H9 (cell line): Measurements from ENCODE around the gene MTMR3. TPM values are rescaled to one million over a fixed set of nuclear protein-coding genes. Genes with fewer than 3 reads are reported as not detected.

ENCODE experiments used
- DNase-seq: peaks from one replicate; pipeline ENCODE4 v3.0.0-alpha.2; 2017
- H2AFZ ChIP-seq: one replicate; pipeline ENCODE4 v1.6.1; 2013; ENCODE audit warnings: mild to moderate bottlenecking, low read length, control low read depth, moderate library complexity
- H2AK5ac ChIP-seq: 2 replicates; pipeline ENCODE4 v1.6.1; 2013; ENCODE audit warnings: low read length, control low read depth, mixed read lengths; ENCODE audit not compliant: insufficient read length
- H2BK120ac ChIP-seq: one replicate; pipeline ENCODE4 v1.6.1; 2013; ENCODE audit warnings: low read depth, mild to moderate bottlenecking, low read length, control low read depth, inconsistent platforms; ENCODE audit not compliant: poor library complexity, severe bottlenecking
- H2BK12ac ChIP-seq: 2 replicates; pipeline ENCODE4 v1.6.1; 2013; ENCODE audit warnings: low read length, control low read depth, mixed read lengths, low read depth; ENCODE audit not compliant: insufficient read length
- H2BK15ac ChIP-seq: 2 replicates; pipeline ENCODE4 v1.6.1; 2013; ENCODE audit warnings: low read depth, low read length, control low read depth
- H2BK20ac ChIP-seq: one replicate; pipeline ENCODE4 v1.6.1; 2013; ENCODE audit warnings: low read depth, mild to moderate bottlenecking, low read length, control low read depth, inconsistent platforms; ENCODE audit not compliant: poor library complexity, severe bottlenecking
- H2BK5ac ChIP-seq: 2 replicates; pipeline ENCODE4 v1.6.1; 2013; ENCODE audit warnings: low read length, control low read depth, mixed read lengths; ENCODE audit not compliant: insufficient read length
- H3K14ac ChIP-seq: 2 replicates; pipeline ENCODE4 v1.6.1; 2013; ENCODE audit warnings: low read length, control low read depth; ENCODE audit not compliant: insufficient read depth
- H3K18ac ChIP-seq: 2 replicates; pipeline ENCODE4 v1.6.1; 2013; ENCODE audit warnings: low read depth, mild to moderate bottlenecking, mixed read lengths, low read length, control low read depth; ENCODE audit not compliant: insufficient read length
- H3K23ac ChIP-seq: 2 replicates; pipeline ENCODE4 v1.6.1; 2013; ENCODE audit warnings: low read length, control low read depth, mixed read lengths, low read depth; ENCODE audit not compliant: insufficient read length
- H3K23me2 ChIP-seq: 2 replicates; pipeline ENCODE4 v1.6.1; 2013; ENCODE audit warnings: low read depth, mild to moderate bottlenecking, mixed read lengths, low read length, control low read depth; ENCODE audit not compliant: insufficient read length, poor library complexity, severe bottlenecking
- H3K27ac ChIP-seq: 2 replicates; pipeline ENCODE4 v1.5.1; 2013; ENCODE audit warnings: low read length, control low read depth, mixed read lengths, low read depth; ENCODE audit not compliant: insufficient read length
- H3K27me3 ChIP-seq: 2 replicates; pipeline ENCODE4 v1.6.1; 2013; ENCODE audit warnings: low read length, control low read depth, inconsistent platforms; ENCODE audit not compliant: insufficient read depth
- H3K4ac ChIP-seq: 2 replicates; pipeline ENCODE4 v1.6.1; 2013; ENCODE audit warnings: low read depth, mild to moderate bottlenecking, control low read depth, inconsistent platforms, low read length, moderate library complexity
- H3K4me1 ChIP-seq: 2 replicates; pipeline ENCODE4 v1.6.1; 2013; ENCODE audit warnings: low read length, control low read depth, inconsistent platforms; ENCODE audit not compliant: insufficient read depth
- H3K4me2 ChIP-seq: 2 replicates; pipeline ENCODE4 v1.6.1; 2013; ENCODE audit warnings: low read length, control low read depth, mixed read lengths; ENCODE audit not compliant: insufficient read length, insufficient read depth
- H3K56ac ChIP-seq: 2 replicates; pipeline ENCODE4 v1.6.1; 2013; ENCODE audit warnings: low read depth, mild to moderate bottlenecking, mixed read lengths, low read length, control low read depth; ENCODE audit not compliant: insufficient read length
- H3K79me1 ChIP-seq: 2 replicates; pipeline ENCODE4 v1.6.1; 2013; ENCODE audit warnings: low read depth, mild to moderate bottlenecking, moderate library complexity, low read length, control low read depth, inconsistent platforms; ENCODE audit not compliant: insufficient read depth, poor library complexity, severe bottlenecking
- H3K79me2 ChIP-seq: 2 replicates; pipeline ENCODE4 v1.6.1; 2013; ENCODE audit warnings: low read length, control low read depth, inconsistent platforms; ENCODE audit not compliant: insufficient read depth
- H3K9ac ChIP-seq: 2 replicates; pipeline ENCODE4 v1.6.1; 2013; ENCODE audit warnings: low read length, control low read depth, mixed read lengths; ENCODE audit not compliant: insufficient read length; ENCODE audit errors: extremely low read depth
- H3K9me3 ChIP-seq: one replicate; pipeline ENCODE4 v1.6.1; 2013; ENCODE audit warnings: low read depth, low read length, inconsistent platforms; ENCODE audit not compliant: control insufficient read depth
- H3T11ph ChIP-seq: one replicate; pipeline ENCODE4 v1.6.1; 2013; ENCODE audit warnings: mild to moderate bottlenecking, low read length, control low read depth, inconsistent platforms
- H4K20me1 ChIP-seq: one replicate; pipeline ENCODE4 v1.6.1; 2013; ENCODE audit not compliant: control insufficient read depth, insufficient read length, insufficient read depth
- H4K5ac ChIP-seq: 2 replicates; pipeline ENCODE4 v1.6.1; 2013; ENCODE audit warnings: low read depth, mild to moderate bottlenecking, mixed read lengths, low read length, control low read depth; ENCODE audit not compliant: insufficient read length
- H4K8ac ChIP-seq: replicated peaks from 2 replicates; pipeline ENCODE4 v1.6.1; 2013; ENCODE audit warnings: low read length, control low read depth, mixed read lengths, low read depth; ENCODE audit not compliant: insufficient read length
- H4K91ac ChIP-seq: 2 replicates; pipeline ENCODE4 v1.6.1; 2013; ENCODE audit warnings: low read depth, mild to moderate bottlenecking, moderate library complexity, mixed read lengths, low read length, control low read depth; ENCODE audit not compliant: insufficient read length
- H3K27ac Mint-ChIP-seq, 3 experiments: 2 replicates in 2 of 3; 3 replicates in 1 of 3; pipeline ENCODE4 v1.8.0; 2020 to 2021; ENCODE audit warnings: mixed read lengths in 3 of 3, mild to moderate bottlenecking in 1 of 3, moderate library complexity in 1 of 3
- H3K27me3 Mint-ChIP-seq: 2 replicates; pipeline ENCODE4 v1.8.0; 2021; ENCODE audit warnings: low read depth, mild to moderate bottlenecking, moderate library complexity, mixed read lengths
- H3K36me3 Mint-ChIP-seq, 3 experiments: 2 replicates in 2 of 3; 3 replicates in 1 of 3; pipeline ENCODE4 v1.8.0; 2020 to 2021; ENCODE audit warnings: low read depth in 3 of 3, mixed read lengths in 3 of 3; ENCODE audit not compliant: insufficient read depth in 1 of 3
- H3K4me1 Mint-ChIP-seq, 2 experiments: 2 replicates each; pipeline ENCODE4 v1.8.0; 2020; ENCODE audit warnings: mixed read lengths in 2 of 2
- H3K4me3 Mint-ChIP-seq, 2 experiments: 2 replicates in 1 of 2; 3 replicates in 1 of 2; pipeline ENCODE4 v1.8.0; 2020 to 2021; ENCODE audit warnings: mild to moderate bottlenecking in 2 of 2, mixed read lengths in 2 of 2, moderate library complexity in 1 of 2
- H3K9me3 Mint-ChIP-seq, 2 experiments: 2 replicates in 1 of 2; 3 replicates in 1 of 2; pipeline ENCODE4 v1.8.0; 2020; ENCODE audit warnings: mild to moderate bottlenecking in 2 of 2, mixed read lengths in 2 of 2, moderate library complexity in 1 of 2
- WGBS: extraction: QIAGEN DNeasy Blood & Tissue Kit; methylation state at CpG from one replicate; pipeline ENCODE4 v1.1.7; 2013; ENCODE audit warnings: missing lambda C conversion rate, low lambda C conversion rate, mixed read lengths; ENCODE audit not compliant: insufficient read length; ENCODE audit errors: extremely low coverage; 5-methylcytosine and 5-hydroxymethylcytosine counted together
- total RNA-seq: library from RNA; stranded (reverse); gene quantifications from 2 replicates; pipeline ENCODE4 v1.2.1, GENCODE V29; 2021
- TF ChIP-seq, protein P1 (sequence below): fragments of 200-600 bp; sonication (generic); conservative IDR thresholded peaks from 3 replicates; pipeline ENCODE4 v1.8.0; 2021; ENCODE audit warnings: antibody characterized with exemption, mild to moderate bottlenecking

Gene MTMR3
- total RNA-seq, 1 experiment from 2014 or later = 19.8 TPM

DNA sequence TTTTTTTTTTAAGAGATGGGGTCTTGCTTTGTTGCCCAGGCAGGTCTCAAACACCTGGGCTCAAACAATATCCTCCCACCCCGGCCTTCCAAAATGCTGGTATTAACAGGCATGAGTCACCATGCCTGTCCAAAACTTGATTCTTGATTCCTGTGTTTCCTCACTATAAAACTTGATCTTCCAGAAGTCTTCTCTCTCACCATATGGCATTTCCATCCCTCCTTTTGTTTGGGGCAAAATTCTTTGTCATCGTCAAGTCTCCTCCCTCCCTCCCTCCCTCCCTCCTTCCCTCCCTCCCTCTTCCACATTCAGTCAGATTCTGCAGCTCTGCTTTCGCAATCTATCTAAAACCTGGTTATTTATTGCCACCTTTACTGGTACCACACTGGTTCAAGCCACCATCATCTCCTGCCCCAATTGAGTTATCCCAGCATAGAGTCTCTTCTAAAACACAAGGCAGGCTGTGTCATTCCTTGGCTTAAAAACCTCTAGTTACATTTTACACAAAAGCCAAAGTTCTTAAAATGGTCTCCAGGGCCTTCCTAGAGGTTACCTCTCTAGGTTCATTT, 132.3 kb downstream of the MTMR3 start:
- no peak overlapping the region for H2BK20ac ChIP-seq
- no peak overlapping the region for H3K27ac ChIP-seq

More for the DNA sequence above, 132.3 kb downstream of the MTMR3 start:
- no peaks in the 10 kb centered on the region for H3K23me2 ChIP-seq
- no peaks in the 10 kb centered on the region for H3K79me2 ChIP-seq
- no peak overlapping the region for H3T11ph ChIP-seq
- no peaks in the 10 kb centered on the region for H3K4me1 Mint-ChIP-seq
- H2BK5ac ChIP-seq = no peak overlapping the region
- H3K4me1 ChIP-seq = no peaks in the 10 kb centered on the region
- no peak overlapping the region for H3K4me3 Mint-ChIP-seq
- no peaks in the 10 kb centered on the region for H3K79me1 ChIP-seq
- no peak overlapping the region for H2BK15ac ChIP-seq
- no peak overlapping the region for H4K91ac ChIP-seq
- no peak overlapping the region for H2AFZ ChIP-seq
- no peak for DNase-seq
- H3K9ac ChIP-seq = no peak overlapping the region
- H3K4me2 ChIP-seq = no peak overlapping the region
- no peaks in the 10 kb centered on the region for H3K27me3 Mint-ChIP-seq
- no peak overlapping the region for H4K5ac ChIP-seq
- no peaks in the 10 kb centered on the region for H4K20me1 ChIP-seq
- no peak overlapping the region for H3K14ac ChIP-seq
- no peaks in the 10 kb centered on the region for H3K9me3 Mint-ChIP-seq
- no peak overlapping the region for H4K8ac ChIP-seq
- H3K27me3 ChIP-seq = no peaks in the 10 kb centered on the region
- H2BK120ac ChIP-seq = no peak overlapping the region
- no peaks in the 10 kb centered on the region for H3K9me3 ChIP-seq
- no peak overlapping the region for H3K56ac ChIP-seq
- no peak overlapping the region for H3K4ac ChIP-seq
- WGBS = no CpG with 5 or more reads among the region's 3 CpGs
- H3K27ac Mint-ChIP-seq = no peak overlapping the region; a peak in 2 of 7 replicates
- peaks cover 16 to 73% (median 60%) of the 10 kb centered on the region in 3 experiments; a peak in 6 of 7 replicates for H3K36me3 Mint-ChIP-seq
- TF ChIP-seq, protein P1, sequence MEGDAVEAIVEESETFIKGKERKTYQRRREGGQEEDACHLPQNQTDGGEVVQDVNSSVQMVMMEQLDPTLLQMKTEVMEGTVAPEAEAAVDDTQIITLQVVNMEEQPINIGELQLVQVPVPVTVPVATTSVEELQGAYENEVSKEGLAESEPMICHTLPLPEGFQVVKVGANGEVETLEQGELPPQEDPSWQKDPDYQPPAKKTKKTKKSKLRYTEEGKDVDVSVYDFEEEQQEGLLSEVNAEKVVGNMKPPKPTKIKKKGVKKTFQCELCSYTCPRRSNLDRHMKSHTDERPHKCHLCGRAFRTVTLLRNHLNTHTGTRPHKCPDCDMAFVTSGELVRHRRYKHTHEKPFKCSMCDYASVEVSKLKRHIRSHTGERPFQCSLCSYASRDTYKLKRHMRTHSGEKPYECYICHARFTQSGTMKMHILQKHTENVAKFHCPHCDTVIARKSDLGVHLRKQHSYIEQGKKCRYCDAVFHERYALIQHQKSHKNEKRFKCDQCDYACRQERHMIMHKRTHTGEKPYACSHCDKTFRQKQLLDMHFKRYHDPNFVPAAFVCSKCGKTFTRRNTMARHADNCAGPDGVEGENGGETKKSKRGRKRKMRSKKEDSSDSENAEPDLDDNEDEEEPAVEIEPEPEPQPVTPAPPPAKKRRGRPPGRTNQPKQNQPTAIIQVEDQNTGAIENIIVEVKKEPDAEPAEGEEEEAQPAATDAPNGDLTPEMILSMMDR = no peak
- H2AK5ac ChIP-seq = no peak overlapping the region
- no peak overlapping the region for H2BK12ac ChIP-seq
- H3K23ac ChIP-seq = no peak overlapping the region
- no peak overlapping the region for H3K18ac ChIP-seq
